ENCODE results near the gene HIVEP2. TPM values are rescaled to one million over a fixed set of nuclear protein-coding genes. Genes with fewer than 3 reads are reported as not detected.

Gene HIVEP2
- total RNA-seq, 1 experiment from 2014 or later: 9.1 TPM

DNA sequence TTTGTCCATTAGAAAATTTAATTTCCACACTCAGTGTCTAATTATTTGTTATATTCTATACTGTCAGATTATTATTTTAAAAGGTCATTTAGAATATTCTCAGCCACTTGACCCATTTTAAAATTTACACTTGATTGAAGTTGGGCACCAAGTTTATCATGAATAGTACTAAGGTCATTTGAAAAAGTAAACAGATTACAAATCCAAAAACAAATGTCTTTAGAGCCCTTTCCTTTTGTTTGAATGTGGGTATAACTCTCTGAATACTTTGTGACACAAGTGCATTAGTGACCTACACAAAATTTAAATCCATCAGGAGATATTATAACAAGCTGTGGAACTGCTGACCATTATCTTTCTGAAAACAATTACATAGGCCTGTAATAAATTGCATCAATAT lies 11.3 kb downstream of the HIVEP2 start:
- CTCF ChIA-PET: no interaction called here
- no peak overlapping the region for H3K9ac ChIP-seq (ENCODE audit: low read length)
- no peaks in the 10 kb centered on the region for H3K27me3 ChIP-seq (ENCODE audit: low read length)
- intact Hi-C loops (cut with micrococcal nuclease): no loop called here
- H3K9me2 ChIP-seq (replicated peaks; ENCODE audit: low read length): no peaks in the 10 kb centered on the region
- H3K36me3 ChIP-seq (ENCODE audit: low read depth, low read length): no peaks in the 10 kb centered on the region
- no peak overlapping the region for H3K27ac ChIP-seq (ENCODE audit: low read length)
- H3K4me3 ChIP-seq (ENCODE audit: low read length): no peak overlapping the region
- TF ChIP-seq, protein P1, sequence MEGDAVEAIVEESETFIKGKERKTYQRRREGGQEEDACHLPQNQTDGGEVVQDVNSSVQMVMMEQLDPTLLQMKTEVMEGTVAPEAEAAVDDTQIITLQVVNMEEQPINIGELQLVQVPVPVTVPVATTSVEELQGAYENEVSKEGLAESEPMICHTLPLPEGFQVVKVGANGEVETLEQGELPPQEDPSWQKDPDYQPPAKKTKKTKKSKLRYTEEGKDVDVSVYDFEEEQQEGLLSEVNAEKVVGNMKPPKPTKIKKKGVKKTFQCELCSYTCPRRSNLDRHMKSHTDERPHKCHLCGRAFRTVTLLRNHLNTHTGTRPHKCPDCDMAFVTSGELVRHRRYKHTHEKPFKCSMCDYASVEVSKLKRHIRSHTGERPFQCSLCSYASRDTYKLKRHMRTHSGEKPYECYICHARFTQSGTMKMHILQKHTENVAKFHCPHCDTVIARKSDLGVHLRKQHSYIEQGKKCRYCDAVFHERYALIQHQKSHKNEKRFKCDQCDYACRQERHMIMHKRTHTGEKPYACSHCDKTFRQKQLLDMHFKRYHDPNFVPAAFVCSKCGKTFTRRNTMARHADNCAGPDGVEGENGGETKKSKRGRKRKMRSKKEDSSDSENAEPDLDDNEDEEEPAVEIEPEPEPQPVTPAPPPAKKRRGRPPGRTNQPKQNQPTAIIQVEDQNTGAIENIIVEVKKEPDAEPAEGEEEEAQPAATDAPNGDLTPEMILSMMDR (conservative IDR thresholded peaks at IDR 0.05; ENCODE audit: low read depth, low read length): no peak
- TF ChIP-seq EZH2phosphoT487 (IDR thresholded peaks at IDR 0.05; ENCODE audit: borderline replicate concordance, low read length): no peak
- no peak for TF ChIP-seq EZH2 (IDR thresholded peaks at IDR 0.05; ENCODE audit: low read length, unreplicated experiment)
- peaks cover 4% of the 10 kb centered on the region for H3K4me1 ChIP-seq (ENCODE audit: insufficient read depth, low read length)
- no peak overlapping the region for H3K4me2 ChIP-seq (ENCODE audit: low read length)
- no peak for ATAC-seq
- DNase-seq: no peak
- peaks cover 13% of the 10 kb centered on the region; the same call in 1 of the 2 replicates for H4K20me1 ChIP-seq (ENCODE audit: low read length)
- POLR2A ChIA-PET (ENCODE audit: unreplicated experiment): no interaction called here
- H3K9me3 ChIP-seq (ENCODE audit: low read length): no peaks in the 10 kb centered on the region
- BruUV-seq (replicated peaks): no TSS peak
- H3K79me2 ChIP-seq (ENCODE audit: low read length): peaks cover 83% of the 10 kb centered on the region
- no peak overlapping the region for H2AFZ ChIP-seq (ENCODE audit: low read length)
- no peaks in the 10 kb centered on the region for H3F3A ChIP-seq (ENCODE audit: low read length, unreplicated experiment)

DNA sequence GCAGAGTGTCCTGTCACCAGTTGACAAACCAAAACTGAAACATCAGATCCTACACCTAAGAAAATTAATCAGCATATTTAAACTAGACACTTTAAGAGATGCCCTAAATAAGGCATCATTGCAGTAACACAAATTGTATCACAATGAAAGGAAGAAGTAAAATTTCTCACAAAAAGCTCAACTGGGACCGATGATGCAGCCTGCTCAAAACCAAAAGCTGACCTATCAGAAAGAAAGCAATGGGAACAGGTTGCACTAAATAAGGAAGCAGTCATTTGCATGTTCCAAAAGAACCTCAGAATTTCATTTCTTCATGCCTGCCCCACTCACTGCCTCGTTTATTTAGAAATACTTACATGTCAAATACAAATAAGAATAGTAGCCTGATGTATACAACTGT lies 12.1 kb downstream of the HIVEP2 start:
- H2AFZ ChIP-seq (ENCODE audit: low read length): no peak overlapping the region
- DNase-seq: no peak
- peaks cover 13% of the 10 kb centered on the region; the same call in 1 of the 2 replicates for H4K20me1 ChIP-seq (ENCODE audit: low read length)
- ChIA-PET CTCF (no interaction called here), POLR2A (ENCODE audit: unreplicated experiment) (no interaction called here)
- no peak overlapping the region for H3K4me2 ChIP-seq (ENCODE audit: low read length)
- H3K9me3 ChIP-seq (ENCODE audit: low read length): no peaks in the 10 kb centered on the region
- no peak overlapping the region for H3K4me3 ChIP-seq (ENCODE audit: low read length)
- no peak for ATAC-seq
- peaks cover 83% of the 10 kb centered on the region for H3K79me2 ChIP-seq (ENCODE audit: low read length)
- intact Hi-C loops (cut with micrococcal nuclease): no loop called here
- no peaks in the 10 kb centered on the region for H3F3A ChIP-seq (ENCODE audit: low read length, unreplicated experiment)
- no peaks in the 10 kb centered on the region for H3K9me2 ChIP-seq (replicated peaks; ENCODE audit: low read length)
- no peak overlapping the region for H3K9ac ChIP-seq (ENCODE audit: low read length)
- BruUV-seq (replicated peaks): no TSS peak
- no peaks in the 10 kb centered on the region for H3K36me3 ChIP-seq (ENCODE audit: low read depth, low read length)
- TF ChIP-seq, protein P1 (conservative IDR thresholded peaks at IDR 0.05; ENCODE audit: low read depth, low read length): no peak
- no peak for TF ChIP-seq EZH2phosphoT487 (IDR thresholded peaks at IDR 0.05; ENCODE audit: borderline replicate concordance, low read length)
- no peak for TF ChIP-seq EZH2 (IDR thresholded peaks at IDR 0.05; ENCODE audit: low read length, unreplicated experiment)
- H3K27me3 ChIP-seq (ENCODE audit: low read length): no peaks in the 10 kb centered on the region
- H3K4me1 ChIP-seq (ENCODE audit: insufficient read depth, low read length): peaks cover 9% of the 10 kb centered on the region
- H3K27ac ChIP-seq (ENCODE audit: low read length): no peak overlapping the region

DNA sequence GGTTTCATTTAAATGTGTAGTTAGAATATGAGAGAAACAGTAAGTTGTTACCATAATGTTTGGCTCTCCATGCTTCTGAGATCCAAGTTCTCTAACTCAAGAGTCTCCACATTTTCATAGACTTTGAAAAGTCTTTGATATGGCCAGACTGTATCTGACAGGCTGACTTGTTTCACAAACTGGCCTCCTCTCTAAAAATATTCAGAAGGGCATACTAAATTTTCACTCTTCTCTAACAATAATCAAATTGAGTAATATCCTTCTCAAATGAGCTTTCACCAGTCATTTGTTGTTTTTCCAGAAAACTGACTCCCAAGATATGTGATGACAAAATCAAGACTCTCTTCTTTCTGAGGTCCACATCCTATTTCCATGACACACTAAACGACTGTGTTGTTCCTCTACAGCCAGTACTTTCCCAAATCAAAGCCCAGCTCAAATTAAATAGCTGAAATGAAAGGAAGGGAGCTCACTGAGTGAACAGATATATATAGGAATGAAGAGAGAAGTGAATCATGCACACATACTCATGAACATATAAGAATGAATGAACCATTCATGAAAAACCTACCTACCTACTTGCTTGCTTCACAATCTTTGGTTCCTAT lies 15.1 kb downstream of the HIVEP2 start:
- BruUV-seq (replicated peaks): no TSS peak
- no peak overlapping the region for H3K4me2 ChIP-seq (ENCODE audit: low read length)
- intact Hi-C loops (cut with micrococcal nuclease): no loop called here
- no peaks in the 10 kb centered on the region for H3K9me2 ChIP-seq (replicated peaks; ENCODE audit: low read length)
- CTCF ChIA-PET: no interaction called here
- peaks cover 13% of the 10 kb centered on the region; the same call in 1 of the 2 replicates for H4K20me1 ChIP-seq (ENCODE audit: low read length)
- H3K9ac ChIP-seq (ENCODE audit: low read length): no peak overlapping the region
- no peak overlapping the region for H3K4me3 ChIP-seq (ENCODE audit: low read length)
- TF ChIP-seq, protein P1 (conservative IDR thresholded peaks at IDR 0.05; ENCODE audit: low read depth, low read length): no peak
- no peak for TF ChIP-seq EZH2 (IDR thresholded peaks at IDR 0.05; ENCODE audit: low read length, unreplicated experiment)
- H3K27me3 ChIP-seq (ENCODE audit: low read length): no peaks in the 10 kb centered on the region
- H2AFZ ChIP-seq (ENCODE audit: low read length): no peak overlapping the region
- no peak for ATAC-seq
- no peaks in the 10 kb centered on the region for H3F3A ChIP-seq (ENCODE audit: low read length, unreplicated experiment)
- no peak overlapping the region for H3K27ac ChIP-seq (ENCODE audit: low read length)
- H3K36me3 ChIP-seq (ENCODE audit: low read depth, low read length): no peaks in the 10 kb centered on the region
- H3K9me3 ChIP-seq (ENCODE audit: low read length): no peaks in the 10 kb centered on the region
- H3K79me2 ChIP-seq (ENCODE audit: low read length): peaks cover 62% of the 10 kb centered on the region
- POLR2A ChIA-PET (ENCODE audit: unreplicated experiment): interaction anchor here (0.6 kb wide), 1 partner anchor 233 kb away, joined by 7 read pairs; no protein-coding TSS in a partner anchor
- no peak for DNase-seq
- H3K4me1 ChIP-seq (ENCODE audit: insufficient read depth, low read length): peaks cover 20% of the 10 kb centered on the region

Data from PC-3 (cell line).